HG03103 (cell line): ENCODE measurements around the gene BICD2.
"Not testable (repeated sequence)": the region's sequence is repeated elsewhere in the genome, so short reads cannot be mapped to it uniquely, and the experiment has no call there.

Source experiments
- ATAC-seq: cut with Tn5 transposase; IDR thresholded peaks from one replicate; pipeline ENCODE4 v1.9.1; 2021; ENCODE audit warnings: low read depth; ENCODE audit not compliant: unreplicated experiment

BICD2 gene

GRCh38 chr9:92764381-92764987 is at the start of gene BICD2:
BICD2 (minus strand) TSS chr9:92764833; CDS start chr9:92764744, 89 bp downstream.
- ATAC-seq: peak; percentile 84

GRCh38 chr9:92809629-92810326 is 45.1 kb upstream of the BICD2 start:
- ATAC-seq: not testable (repeated sequence)

DNA sequence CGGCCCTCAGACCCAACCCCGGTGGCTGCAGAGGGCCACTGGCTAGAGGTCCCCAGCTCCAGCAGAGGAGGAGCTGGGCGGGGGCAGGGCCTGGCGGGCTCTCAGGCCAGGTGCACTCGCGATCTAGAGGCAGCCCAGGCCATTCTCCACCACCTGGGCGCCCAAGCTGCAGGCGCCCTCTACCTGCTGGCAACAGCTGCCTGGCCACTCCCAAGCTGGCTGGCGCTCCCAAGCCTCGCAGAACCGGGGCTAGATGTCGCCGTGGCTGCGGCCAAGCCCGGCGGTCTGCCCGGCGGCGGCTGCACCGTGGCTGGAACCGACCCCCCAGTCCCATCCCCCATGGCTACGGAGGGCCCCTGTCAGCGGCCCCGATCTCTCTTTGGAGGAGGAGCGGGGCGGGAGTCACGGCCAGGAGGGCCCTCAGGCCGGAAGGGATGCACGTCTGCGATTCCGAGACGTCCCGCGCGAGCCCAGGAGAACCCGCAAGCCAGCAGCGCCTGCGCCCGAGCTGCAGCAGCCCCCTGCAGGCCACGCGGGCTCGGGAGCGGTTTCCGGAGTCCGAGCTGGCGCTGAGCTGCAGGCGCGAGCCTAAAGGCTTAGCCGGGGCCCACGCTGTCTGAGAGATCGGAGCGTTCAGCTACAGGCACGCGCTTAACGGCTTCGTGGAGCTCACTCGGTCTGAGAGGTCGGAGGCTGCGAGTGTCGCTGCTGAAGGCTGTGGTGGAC is 44.3 kb upstream of the BICD2 start:
- no peak for ATAC-seq

DNA sequence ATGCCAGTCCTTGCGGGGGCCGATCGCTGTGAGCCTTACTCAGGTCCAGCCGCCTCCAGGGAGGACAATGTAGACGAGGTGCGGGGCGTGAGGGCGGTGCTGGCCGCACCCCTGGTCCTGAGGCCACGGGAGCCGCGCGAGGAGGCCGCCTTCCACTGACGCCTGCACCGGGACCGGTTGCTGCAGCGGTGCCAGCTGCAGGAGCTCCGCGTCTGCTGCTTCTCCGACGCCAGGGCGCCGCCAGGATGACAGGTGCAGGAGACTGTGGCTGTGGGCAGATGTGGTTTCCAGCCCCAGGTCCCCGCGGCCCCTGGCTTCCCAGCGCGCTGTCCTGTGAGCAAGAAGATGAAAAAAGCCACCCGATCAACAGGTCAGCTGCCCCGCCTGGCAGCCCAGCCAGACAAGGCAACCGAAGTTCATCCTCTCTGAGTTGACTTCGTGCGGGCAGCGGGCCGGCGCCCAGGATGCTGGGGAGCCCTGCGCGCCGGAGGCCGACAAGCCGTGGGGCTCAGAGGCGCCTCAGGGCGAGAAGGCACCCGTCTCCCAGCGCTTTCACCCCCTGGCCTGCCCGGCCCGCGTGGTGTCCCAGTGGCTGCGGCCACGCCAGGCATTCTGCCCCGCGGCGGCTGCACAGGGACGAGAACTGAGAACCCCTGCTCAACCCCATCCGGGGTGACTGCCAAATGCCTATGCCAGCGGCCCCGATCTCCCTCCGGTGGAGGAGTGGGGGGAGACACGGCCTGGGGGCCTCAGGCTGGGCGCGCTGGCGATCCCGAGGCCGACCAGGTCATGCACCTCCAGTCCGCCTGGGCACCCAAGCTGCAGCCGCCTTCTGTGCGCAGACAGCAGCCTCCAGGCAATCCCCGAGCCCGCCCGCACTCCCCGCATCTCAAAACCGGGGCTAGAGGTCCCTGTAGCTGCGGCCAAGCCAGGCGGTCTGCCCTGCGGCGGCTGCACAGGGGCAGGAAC is 43.4 kb upstream of the BICD2 start:
- no peak for ATAC-seq

DNA sequence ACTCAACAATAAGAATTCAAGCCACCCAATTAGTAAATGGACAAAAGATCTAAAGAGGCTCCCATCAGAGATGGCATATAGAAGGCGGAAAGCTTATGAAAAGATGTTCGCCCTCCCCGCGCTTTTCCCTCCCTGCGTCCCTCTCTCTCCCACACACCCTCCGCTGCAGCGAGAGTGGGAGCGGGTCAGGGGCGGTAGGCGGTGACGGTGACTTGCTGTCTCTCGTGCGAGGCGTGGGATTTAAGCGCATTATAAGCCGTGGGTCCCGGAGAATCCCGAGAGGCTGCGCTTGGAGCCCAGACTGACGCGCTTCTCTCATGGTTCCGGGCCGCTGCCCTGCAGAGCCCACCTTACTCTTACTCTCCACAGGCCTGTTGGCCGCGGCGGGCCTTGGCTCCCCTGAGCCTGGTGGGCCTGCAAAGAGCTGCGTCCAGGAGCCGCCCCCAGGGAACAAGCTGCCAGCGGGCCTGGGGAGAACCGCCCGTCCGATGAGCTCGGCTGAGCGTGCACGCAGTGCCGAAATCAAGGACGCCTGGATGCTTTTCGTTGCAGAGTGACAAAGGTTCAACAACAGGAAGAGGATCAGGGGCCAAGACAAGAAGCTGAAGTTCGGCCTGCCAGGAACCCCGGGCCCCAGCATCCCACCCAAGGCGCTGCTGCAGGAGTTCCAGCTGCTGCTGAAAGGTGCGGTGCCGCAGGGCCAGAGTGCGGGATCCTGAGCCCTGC is 42.6 kb upstream of the BICD2 start:
- no peak for ATAC-seq

GRCh38 chr9:92804727-92805126 is 40.1 kb upstream of the BICD2 start:
- no peak for ATAC-seq

GRCh38 chr9:92798358-92798757 is 33.7 kb upstream of the BICD2 start:
- ATAC-seq: no peak

DNA sequence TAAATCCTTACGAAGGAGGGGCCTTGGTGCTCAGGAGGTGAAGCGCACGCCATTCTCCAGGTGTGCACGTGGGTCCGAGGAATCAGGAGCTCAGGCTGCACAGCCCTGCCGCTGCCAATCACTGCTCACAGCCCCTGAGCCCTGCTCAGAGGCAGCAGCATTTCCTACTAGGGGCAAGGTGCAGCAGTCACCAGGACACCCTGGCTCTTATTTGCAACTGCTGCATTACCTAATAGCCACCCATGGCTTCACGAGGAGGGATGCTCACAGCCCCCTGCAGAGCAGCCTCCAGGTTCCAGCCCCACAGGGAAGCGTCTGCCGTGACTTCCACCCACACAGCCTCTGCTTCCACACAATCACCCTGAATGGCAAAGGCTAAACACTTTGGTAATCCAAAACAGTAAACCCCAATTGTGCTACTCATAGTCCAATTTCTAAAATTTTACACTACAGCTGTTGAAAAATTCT is 31.7 kb upstream of the BICD2 start:
- ATAC-seq: not testable (repeated sequence)

DNA sequence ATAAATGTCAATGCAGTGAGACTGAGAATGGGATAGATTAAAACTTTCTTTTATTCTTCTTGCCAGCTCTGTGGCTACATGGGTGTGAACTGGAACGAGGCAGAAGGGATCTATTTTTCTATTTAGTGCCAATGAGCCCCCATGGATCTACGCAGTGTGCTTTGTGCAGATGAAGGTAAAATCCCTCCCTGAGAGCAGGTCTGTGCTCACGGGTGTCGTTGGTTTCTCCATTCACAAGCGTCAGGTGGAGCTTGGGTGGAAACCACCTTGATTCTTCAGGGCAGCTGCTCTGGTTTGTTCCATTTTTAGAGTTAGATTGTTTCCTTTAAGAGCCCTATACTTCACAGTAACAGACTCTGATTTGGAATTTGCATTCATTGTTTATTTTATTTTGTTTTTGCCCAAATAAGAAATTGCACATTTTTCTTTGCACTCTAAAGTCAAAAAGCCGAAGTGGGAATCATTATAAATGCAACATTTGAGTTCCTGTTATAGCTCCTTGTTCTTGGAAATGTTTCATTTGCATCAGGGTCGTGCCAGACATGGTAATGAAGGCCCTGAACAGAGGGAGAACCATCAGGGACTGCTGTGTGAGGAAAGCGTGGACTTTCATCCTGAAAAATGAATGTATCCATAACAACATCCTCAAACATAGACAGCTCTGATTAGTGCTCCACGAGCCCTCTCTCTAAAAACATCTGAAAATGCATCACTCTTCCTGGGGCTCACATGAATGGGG is 31.1 kb upstream of the BICD2 start:
- no peak for ATAC-seq

DNA sequence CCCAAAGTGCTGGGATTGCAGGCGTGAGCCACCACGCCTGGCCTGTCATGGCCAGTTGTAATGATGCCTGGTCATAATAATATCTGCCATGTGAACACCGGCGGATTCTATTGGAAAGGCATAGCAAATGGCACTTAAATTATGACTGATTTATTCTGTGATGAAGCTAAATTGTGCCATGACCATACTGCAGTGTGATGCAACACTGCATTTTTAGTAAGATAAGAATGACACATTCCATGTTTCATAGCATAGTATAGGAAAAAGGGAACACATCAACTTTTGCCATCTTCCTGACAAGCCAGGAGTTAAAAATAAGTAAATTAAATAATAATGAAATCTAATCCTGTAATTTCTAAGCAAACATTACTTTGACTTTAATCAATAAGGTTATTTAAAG is 30.4 kb upstream of the BICD2 start:
- ATAC-seq: no peak

- ATAC-seq: no peak
These were observed 29.8 kb upstream of the BICD2 start for GRCh38 chr9:92794426-92794825.

GRCh38 chr9:92790542-92791527 is 26.2 kb upstream of the BICD2 start:
- ATAC-seq: no peak

DNA sequence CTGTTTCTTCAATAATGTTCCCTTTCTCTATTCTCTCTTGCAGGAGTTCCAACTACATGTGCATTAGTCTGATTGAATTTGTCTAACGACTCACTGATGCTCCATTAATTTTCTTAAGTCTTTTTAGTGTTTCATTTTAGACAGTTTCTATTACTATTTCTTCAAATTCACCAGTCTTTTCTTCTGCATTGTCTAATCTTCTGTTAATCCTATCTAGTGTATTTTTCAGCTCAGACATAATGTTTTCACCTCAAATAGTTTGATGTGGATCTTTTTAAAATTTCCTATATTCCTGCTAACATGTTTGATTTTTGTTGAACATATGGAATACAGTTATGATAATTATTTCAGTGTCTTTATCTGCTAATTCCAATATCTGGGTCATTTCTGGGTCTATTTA is 21.7 kb upstream of the BICD2 start:
- no peak for ATAC-seq

DNA sequence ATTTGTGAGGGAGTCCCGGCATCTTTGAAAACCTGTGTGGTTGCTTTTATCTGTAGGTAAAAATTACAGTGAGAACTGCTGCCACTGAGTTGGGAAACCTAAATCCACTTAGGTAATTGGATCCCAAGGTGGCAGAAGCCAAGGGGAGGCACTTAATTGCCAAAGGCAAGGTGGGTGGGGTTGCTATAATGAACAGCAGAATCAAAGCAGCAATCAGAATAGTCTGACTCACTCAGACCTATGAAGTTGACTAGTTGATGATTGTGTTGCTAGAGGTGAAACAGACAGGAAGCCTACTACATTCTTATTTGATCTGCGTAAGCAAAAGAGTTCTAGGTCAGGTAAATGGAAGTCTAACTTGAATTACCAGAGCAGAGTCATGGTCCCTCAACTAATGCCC is 17.3 kb upstream of the BICD2 start:
- no peak for ATAC-seq

GRCh38 chr9:92780206-92780605 is 15.6 kb upstream of the BICD2 start:
- ATAC-seq: no peak

DNA sequence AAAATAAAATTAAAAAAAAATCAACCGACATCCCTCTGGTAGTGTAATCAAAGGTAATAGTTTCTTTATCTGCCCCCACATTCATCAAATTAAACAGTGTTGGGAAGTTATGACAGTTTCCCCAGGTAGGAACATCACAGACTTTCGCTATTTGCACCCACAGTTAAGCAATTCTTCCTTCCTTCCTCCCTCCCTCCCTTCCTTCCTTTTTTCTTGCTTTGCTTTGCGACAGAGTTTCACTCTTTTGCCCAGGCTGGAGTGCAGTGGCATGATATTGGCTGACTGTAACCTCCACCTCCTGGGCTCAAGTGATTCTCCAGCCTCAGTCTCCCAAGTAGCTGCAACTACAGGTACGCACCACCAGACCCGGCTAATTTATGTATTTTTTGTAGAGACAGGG is 10.8 kb upstream of the BICD2 start:
- ATAC-seq: no peak

GRCh38 chr9:92774274-92774673 is 9.6 kb upstream of the BICD2 start:
- no peak for ATAC-seq

- no peak for ATAC-seq
These were observed 9.2 kb upstream of the BICD2 start for GRCh38 chr9:92773810-92774209.
